Stimulated activated CD8-positive, alpha-beta memory T cell treated with anti-CD3 and anti-CD28 coated beads, Interleukin-12 subunit alpha, Interleukin-12 subunit beta, amount 100 ng/mL, for 24 hours (primary cell): ENCODE results near the gene ZBTB22.
"Not testable (repeated sequence)": the region's sequence is repeated elsewhere in the genome, so short reads cannot be mapped to it uniquely, and the experiment has no call there.

Source experiments
- DNase-seq: peaks from one replicate; pipeline ENCODE4 v3.0.0-alpha.2; 2020; ENCODE audit errors: extremely low read depth

The ZBTB22 gene

DNA sequence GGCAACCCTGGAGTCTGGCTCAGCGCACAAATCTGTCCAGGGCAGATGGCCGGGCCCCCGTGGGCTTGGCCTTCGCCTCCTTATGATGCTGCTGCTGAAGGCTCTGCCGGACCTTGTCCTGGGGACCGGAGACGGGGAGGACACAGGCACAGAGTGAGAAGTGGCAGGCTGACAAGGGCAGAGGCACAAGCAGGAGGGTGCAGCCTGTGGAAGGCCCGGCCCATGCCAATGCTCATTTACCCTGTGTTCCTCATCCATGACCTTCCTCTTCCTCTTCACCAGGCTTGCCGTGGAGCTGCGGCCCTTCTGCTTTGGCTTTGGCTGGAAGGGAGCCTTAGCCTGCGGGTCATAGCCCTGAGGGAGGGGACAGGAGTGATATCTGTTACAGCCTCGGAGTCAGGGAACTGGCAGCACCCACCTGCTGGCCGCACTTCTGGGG is 38.3 kb downstream of the ZBTB22 start:
- DNase-seq: no peak

DNA sequence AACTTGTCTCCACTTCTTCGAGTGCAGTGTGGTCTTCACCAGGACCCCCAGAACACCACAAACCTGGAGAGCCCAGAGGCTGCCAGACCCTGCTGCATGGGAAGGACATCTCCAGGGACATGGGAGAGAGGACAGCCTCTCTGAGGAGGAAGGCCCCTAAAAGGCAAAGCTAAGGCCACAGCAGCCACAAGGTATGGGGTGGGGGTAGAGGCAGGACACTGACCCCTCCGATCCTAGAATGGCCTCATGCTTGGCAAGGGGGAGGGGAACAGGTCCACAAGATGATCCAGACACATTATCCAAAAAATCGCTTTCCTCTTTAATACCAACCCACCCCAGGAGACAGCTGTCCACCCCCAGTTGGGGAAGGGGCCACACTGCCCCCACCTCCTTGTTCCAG is 38.7 kb downstream of the ZBTB22 start:
- DNase-seq: no peak

- DNase-seq: no peak
Observed at GRCh38 chr6:33278392-33278741, 39.2 kb downstream of the ZBTB22 start.

DNA sequence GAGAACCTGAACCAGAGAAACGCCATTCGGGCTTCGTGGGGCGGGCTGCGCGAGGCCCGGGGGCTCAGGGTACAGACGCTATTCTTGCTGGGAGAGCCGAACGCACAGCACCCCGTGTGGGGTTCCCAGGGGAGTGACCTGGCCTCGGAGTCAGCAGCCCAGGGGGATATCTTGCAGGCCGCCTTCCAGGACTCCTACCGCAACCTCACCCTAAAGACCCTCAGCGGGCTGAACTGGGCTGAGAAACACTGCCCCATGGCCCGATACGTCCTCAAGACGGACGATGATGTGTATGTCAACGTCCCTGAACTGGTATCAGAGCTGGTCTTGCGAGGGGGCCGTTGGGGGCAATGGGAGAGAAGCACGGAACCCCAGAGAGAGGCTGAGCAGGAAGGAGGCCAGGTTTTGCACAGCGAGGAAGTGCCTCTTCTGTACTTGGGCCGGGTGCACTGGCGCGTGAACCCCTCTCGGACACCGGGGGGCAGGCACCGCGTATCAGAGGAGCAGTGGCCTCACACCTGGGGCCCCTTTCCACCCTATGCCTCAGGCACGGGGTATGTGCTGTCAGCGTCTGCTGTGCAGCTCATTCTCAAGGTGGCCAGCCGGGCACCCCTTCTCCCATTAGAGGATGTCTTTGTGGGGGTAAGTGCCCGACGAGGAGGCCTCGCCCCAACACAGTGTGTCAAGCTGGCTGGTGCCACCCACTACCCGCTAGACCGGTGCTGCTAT is 39.7 kb downstream of the ZBTB22 start:
- DNase-seq: no peak

GRCh38 chr6:33276864-33277662 is 40.5 kb downstream of the ZBTB22 start, which contains the start of gene B3GALT4:
TSS of gene B3GALT4 (plus strand) at chr6:33277123. CDS start at chr6:33277420, 297 bp downstream.
- DNase-seq: no peak

DNA sequence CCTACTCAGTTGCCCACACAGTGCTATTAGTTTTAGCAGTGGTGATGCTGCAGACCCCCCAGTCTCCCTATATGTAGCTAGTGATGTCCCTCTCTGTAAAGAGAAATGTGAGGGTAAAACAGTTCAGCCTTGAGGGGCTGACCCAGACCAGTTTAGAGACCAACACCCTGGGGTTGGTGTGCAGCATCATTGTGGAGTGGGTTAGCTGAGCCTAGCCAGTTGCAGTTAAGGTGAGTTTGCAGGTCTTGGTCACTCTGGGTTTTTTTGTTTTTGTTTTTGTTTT is 41.0 kb downstream of the ZBTB22 start:
- DNase-seq: no peak

GRCh38 chr6:33275795-33276580 is 41.6 kb downstream of the ZBTB22 start:
- not testable (repeated sequence) for DNase-seq

DNA sequence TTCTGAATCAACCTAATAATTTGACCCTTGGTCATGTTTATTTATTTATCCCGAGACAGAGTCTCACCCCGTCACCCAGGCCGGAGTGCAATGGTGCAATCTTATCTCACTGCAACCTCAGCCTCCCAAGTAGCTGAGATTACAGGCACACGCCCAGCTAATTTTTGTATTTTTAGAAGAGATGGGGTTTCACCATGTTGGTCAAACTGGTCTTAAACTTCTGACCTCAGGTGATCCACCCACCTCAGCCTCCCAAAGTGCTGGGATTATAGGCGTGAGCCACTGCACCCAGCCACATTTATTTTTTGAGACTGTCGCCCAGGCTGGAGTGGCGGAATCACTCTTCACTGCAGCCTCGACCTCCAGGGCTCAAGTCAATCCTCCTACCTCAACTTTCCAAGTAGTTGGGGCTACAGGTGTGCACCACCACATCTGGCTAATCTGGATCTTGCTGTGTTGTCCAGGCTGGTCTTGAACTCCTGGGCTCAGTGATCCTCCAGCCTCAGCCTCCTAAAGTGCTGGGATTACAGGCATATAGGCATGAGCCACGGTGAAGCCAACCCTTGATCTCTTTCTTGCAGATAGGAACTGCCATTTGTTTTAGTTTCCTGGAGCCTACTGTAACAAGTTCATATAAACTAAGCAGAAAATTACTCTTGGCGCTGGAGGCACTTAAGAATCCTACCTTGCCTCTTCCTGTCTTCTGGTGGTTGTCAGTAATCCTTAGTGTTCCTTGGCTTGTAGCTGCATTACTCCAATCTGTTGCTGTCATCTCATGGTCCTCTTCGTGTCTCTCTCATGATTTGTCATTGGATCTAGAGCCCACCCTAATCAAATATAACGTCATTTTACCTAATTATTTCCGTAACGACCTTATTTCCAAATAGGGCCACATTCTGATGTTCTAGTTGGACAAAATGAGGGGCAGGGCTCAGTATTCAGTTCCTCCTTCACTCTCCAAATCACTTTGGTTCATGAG is 43.3 kb downstream of the ZBTB22 start:
- no peak for DNase-seq

DNA sequence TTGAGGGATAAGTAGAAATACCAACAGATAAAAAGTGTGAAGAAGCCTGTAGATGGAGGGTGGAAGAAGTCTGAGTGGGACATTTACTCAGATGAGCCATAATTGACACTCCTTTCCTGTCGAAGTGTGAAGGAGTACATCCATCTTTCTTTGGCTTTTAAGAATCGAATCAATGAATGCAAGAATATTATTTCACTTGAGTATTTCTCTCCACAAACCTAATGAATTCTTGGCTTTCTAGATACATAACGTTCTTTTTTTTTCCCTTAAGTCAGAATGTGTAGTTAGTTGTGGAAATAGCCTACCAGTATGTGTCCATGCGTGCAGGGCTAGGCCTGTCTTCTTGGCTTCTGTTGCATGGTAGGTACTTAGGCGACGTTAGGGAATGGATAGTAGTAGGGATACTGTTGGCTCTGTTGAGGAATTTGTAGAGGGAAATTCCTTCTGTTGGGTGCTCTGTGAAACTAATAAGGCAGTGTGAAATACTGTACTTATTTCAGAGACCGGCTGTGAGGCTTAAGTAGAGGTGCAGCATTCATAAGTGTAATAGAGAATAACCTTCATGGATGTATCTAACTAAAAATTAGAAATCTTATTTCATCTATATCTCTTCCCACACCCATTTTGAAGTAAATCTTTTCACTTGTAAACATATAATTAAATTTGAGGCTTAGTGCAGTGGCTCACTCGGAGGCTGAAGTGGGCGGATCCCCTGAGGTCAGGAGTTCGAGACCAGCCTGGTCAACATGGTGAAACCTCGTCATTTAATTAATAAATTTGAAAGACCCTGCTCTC is 44.2 kb downstream of the ZBTB22 start:
- no peak for DNase-seq

DNA sequence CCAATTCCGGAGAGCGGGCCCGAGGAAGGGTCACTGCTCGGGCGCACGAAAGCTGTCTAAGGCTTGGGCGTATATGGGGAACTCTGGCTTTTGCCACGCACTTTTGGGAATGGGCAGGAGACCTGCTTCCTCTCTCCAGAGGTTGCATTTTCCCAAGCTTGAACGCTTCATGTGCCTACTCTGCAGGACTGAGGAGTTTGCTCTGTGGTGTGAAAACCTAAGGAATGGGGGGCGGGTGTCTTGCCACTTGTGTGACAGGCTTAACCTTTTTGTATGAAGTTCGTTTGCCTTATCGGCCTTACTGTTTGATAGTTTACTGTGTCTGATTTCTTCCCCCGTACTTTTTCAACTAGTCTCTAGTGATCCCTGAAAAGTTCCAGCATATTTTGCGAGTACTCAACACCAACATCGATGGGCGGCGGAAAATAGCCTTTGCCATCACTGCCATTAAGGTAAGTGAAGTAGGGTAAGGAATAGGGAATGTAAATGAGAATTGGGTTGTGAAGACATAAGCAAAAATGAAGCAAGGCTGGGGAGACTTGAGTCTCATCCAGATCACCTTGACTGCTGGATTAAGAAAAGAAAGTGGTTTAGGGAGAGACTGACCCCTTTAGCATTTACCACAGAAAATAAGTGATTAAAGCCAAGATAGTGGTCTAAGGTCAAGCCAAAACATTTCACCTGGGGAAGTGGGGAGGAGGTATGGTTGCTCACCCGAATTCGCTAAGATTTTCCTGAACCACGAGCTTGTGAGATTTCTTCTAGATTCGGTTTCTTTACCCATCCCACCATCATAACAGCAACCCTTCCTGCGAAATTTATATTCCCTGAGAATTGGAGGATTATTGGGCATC is 45.0 kb downstream of the ZBTB22 start:
- DNase-seq: no peak

GRCh38 chr6:33271468-33272274 is 45.9 kb downstream of the ZBTB22 start, which contains the start of the genes RPS18 and VPS52:
TSS of gene RPS18 (plus strand) at chr6:33272075. CDS start at chr6:33272120, 45 bp downstream.
TSS of gene VPS52 (minus strand) at chr6:33271876. CDS start at chr6:33271675, 201 bp downstream.
- peak; percentile 72 for DNase-seq

GRCh38 chr6:33271117-33271467 is 46.5 kb downstream of the ZBTB22 start:
- no peak for DNase-seq
